ENCODE data around the gene SDC4. TPM values are rescaled to one million over a fixed set of nuclear protein-coding genes. Genes with fewer than 3 reads are reported as not detected.
A peak's percentile ranks its signal among the peaks of the same experiment; 100 is the strongest.

The SDC4 gene
- total and polyA plus RNA-seq, 10 of the 15 experiments (the other 5 are each of a cell fraction or from before 2014, with no cell fraction given) = 0.52 to 11.3 (median 1.4) TPM

GRCh38 chr20:45294003-45294368 is 54.2 kb downstream of the SDC4 start:
- Histone ChIP-seq H3K4me3 (no peak overlapping the region), H3K9ac (ENCODE audit: control insufficient read depth, insufficient read depth, low read length) (no peak overlapping the region)
- BruUV-seq (replicated peaks) = no TSS peak

More at GRCh38 chr20:45294003-45294368, 54.2 kb downstream of the SDC4 start:
- TF ChIP-seq HCFC1 (IDR thresholded peaks at IDR 0.05; ENCODE audit: low read length) (no peak), CHD2 (IDR thresholded peaks at IDR 0.05; ENCODE audit: borderline replicate concordance, low read depth, low read length) (no peak), KLF5 (IDR thresholded peaks at IDR 0.05; ENCODE audit: partially characterized antibody) (no peak), CREM (IDR thresholded peaks at IDR 0.05; ENCODE audit: low read depth) (no peak), BCL11A (IDR thresholded peaks at IDR 0.05; ENCODE audit: low read depth, low read length) (no peak), TCF7 (IDR thresholded peaks at IDR 0.05; ENCODE audit: borderline replicate concordance) (no peak), KAT2A (conservative IDR thresholded peaks at IDR 0.05; ENCODE audit: control insufficient read depth, low read depth, low read length) (no peak), RBBP5 (conservative IDR thresholded peaks at IDR 0.05) (no peak), ATF2 (IDR thresholded peaks at IDR 0.05; ENCODE audit: low read length) (no peak), CREB1 (IDR thresholded peaks at IDR 0.05; ENCODE audit: low read depth) (no peak), TBL1XR1 (IDR thresholded peaks at IDR 0.05; ENCODE audit: low read depth, low read length) (no peak), RFX5 (IDR thresholded peaks at IDR 0.05; ENCODE audit: low read depth, low read length) (no peak), YBX1 (IDR thresholded peaks at IDR 0.05) (no peak)
- TF ChIP-seq, protein P1, sequence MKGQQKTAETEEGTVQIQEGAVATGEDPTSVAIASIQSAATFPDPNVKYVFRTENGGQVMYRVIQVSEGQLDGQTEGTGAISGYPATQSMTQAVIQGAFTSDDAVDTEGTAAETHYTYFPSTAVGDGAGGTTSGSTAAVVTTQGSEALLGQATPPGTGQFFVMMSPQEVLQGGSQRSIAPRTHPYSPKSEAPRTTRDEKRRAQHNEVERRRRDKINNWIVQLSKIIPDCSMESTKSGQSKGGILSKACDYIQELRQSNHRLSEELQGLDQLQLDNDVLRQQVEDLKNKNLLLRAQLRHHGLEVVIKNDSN (IDR thresholded peaks at IDR 0.05; ENCODE audit: borderline replicate concordance, extremely low read length, insufficient read depth, low read depth, low read length) = no peak
- Histone ChIP-seq H4K20me1 (ENCODE audit: control insufficient read depth, insufficient read depth) (no peaks in the 10 kb centered on the region), H3K27me3 (replicated peaks in 1 of 2; ENCODE audit: control insufficient read depth in 2 of 2, insufficient read depth in 2 of 2, low read length in 1 of 2) (peaks cover 6 to 7% of the 10 kb centered on the region in 2 experiments; a peak in 3 of 4 replicates), H3K36me3 (ENCODE audit: control insufficient read depth in 2 of 2, insufficient read depth in 2 of 2, low read length in 1 of 2) (no peaks in the 10 kb centered on the region), H3K9me3 (replicated peaks; ENCODE audit: control insufficient read depth, insufficient read depth, low read length) (no peaks in the 10 kb centered on the region; the same call in 2 of the 3 replicates), H3K27ac (ENCODE audit: control insufficient read depth, insufficient read depth) (no peak overlapping the region), H3K4me2 (ENCODE audit: control insufficient read depth, insufficient read depth) (peak overlapping the region; percentile 71; the same call in 1 of the 2 replicates), H3K79me2 (ENCODE audit: control insufficient read depth, insufficient read depth, low read length) (no peaks in the 10 kb centered on the region), H3K4me1 (ENCODE audit: control insufficient read depth, insufficient read depth, low read length) (no peaks in the 10 kb centered on the region), H2AFZ (ENCODE audit: control insufficient read depth, low read depth, low read length) (no peak overlapping the region)
- FAIRE-seq = no peak
- SMC1A ChIA-PET (ENCODE audit: uncharacterized antibody, unreplicated experiment) = interaction anchor here (0.7 to 1.3 kb wide), 6 partner anchors 8 to 250 kb away, joined by 3 to 6 read pairs (median 3); no protein-coding TSS in a partner anchor
- CTCF ChIA-PET = interaction anchor here (0.6 to 6.3 kb wide), 50 partner anchors 8 to 1089 kb away, joined by 3 to 53 read pairs (median 4); partner anchors contain the start of genes SYS1, WFDC10A, WFDC12 and WFDC5
- no peak for ATAC-seq
- WGBS (ENCODE audit: insufficient coverage, insufficient replicate concordance, low lambda C conversion rate, missing lambda C conversion rate) = 22% methylated on average over 5 of the region's 5 CpGs
- in situ Hi-C loops (cut with MboI) = no loop called here
- intact Hi-C loops (cut with micrococcal nuclease; ENCODE audit: unreplicated experiment) = loop anchor here (5.0 kb wide), 4 partner anchors 157 to 257 kb away; no protein-coding TSS in a partner anchor
- POLR2A ChIA-PET = no interaction called here
- RAD21 ChIA-PET (ENCODE audit: unreplicated experiment) = interaction anchor here (0.6 to 1.9 kb wide), 8 partner anchors 143 to 477 kb away, joined by 3 to 8 read pairs (median 4); no protein-coding TSS in a partner anchor
- DNase-seq (ENCODE audit: low read depth, low spot score) = no peak

Data from GM12878 (cell line).